ENCODE data around the gene FST.

The FST gene

GRCh38 chr5:53481159-53481886 lies 894 bp downstream of the FST start:
- TF ChIP-seq SIN3A (IDR thresholded peaks at IDR 0.05; ENCODE audit: borderline replicate concordance, insufficient read depth, low read length) (no peak), TAF1 (IDR thresholded peaks at IDR 0.05; ENCODE audit: borderline replicate concordance, insufficient read depth, low read length) (no peak), FOXP2 (optimal IDR thresholded peaks at IDR 0.05; ENCODE audit: borderline replicate concordance, extremely low read depth, extremely low read length, insufficient read depth) (no peak), REST (IDR thresholded peaks at IDR 0.05; ENCODE audit: insufficient read depth in 1 of 2, low read depth in 2 of 2, low read length in 2 of 2) (no peak), POLR2AphosphoS5 (IDR thresholded peaks at IDR 0.05; ENCODE audit: low read depth, low read length) (no peak)

GRCh38 chr5:53481887-53482716 lies 1.7 kb downstream of the FST start:
- TF ChIP-seq SIN3A (IDR thresholded peaks at IDR 0.05; ENCODE audit: borderline replicate concordance, insufficient read depth, low read length) (no peak), FOXP2 (optimal IDR thresholded peaks at IDR 0.05; ENCODE audit: borderline replicate concordance, extremely low read depth, extremely low read length, insufficient read depth) (no peak)

GRCh38 chr5:53482717-53483638 lies 2.5 kb downstream of the FST start:
- TF ChIP-seq REST (IDR thresholded peaks at IDR 0.05; ENCODE audit: insufficient read depth in 1 of 2, low read depth in 2 of 2, low read length in 2 of 2) (no peak), TAF1 (IDR thresholded peaks at IDR 0.05; ENCODE audit: borderline replicate concordance, insufficient read depth, low read length) (no peak), SIN3A (IDR thresholded peaks at IDR 0.05; ENCODE audit: borderline replicate concordance, insufficient read depth, low read length) (no peak), FOXP2 (optimal IDR thresholded peaks at IDR 0.05; ENCODE audit: borderline replicate concordance, extremely low read depth, extremely low read length, insufficient read depth) (no peak), POLR2AphosphoS5 (IDR thresholded peaks at IDR 0.05; ENCODE audit: low read depth, low read length) (no peak)

- TF ChIP-seq REST (IDR thresholded peaks at IDR 0.05; ENCODE audit: insufficient read depth in 1 of 2, low read depth in 2 of 2, low read length in 2 of 2) (no peak), SIN3A (IDR thresholded peaks at IDR 0.05; ENCODE audit: borderline replicate concordance, insufficient read depth, low read length) (no peak), TAF1 (IDR thresholded peaks at IDR 0.05; ENCODE audit: borderline replicate concordance, insufficient read depth, low read length) (no peak), FOXP2 (optimal IDR thresholded peaks at IDR 0.05; ENCODE audit: borderline replicate concordance, extremely low read depth, extremely low read length, insufficient read depth) (no peak), POLR2AphosphoS5 (IDR thresholded peaks at IDR 0.05; ENCODE audit: low read depth, low read length) (no peak)
Measured at GRCh38 chr5:53487436-53487835, 7.0 kb downstream of the FST start.

- no peak for TF ChIP-seq POLR2AphosphoS5 (IDR thresholded peaks at IDR 0.05; ENCODE audit: low read depth, low read length)
- no peak for TF ChIP-seq REST (IDR thresholded peaks at IDR 0.05; ENCODE audit: insufficient read depth in 1 of 2, low read depth in 2 of 2, low read length in 2 of 2)
- no peak for TF ChIP-seq FOXP2 (optimal IDR thresholded peaks at IDR 0.05; ENCODE audit: borderline replicate concordance, extremely low read depth, extremely low read length, insufficient read depth)
- TF ChIP-seq TAF1 (IDR thresholded peaks at IDR 0.05; ENCODE audit: borderline replicate concordance, insufficient read depth, low read length): no peak
- TF ChIP-seq SIN3A (IDR thresholded peaks at IDR 0.05; ENCODE audit: borderline replicate concordance, insufficient read depth, low read length): no peak
Measured at GRCh38 chr5:53488195-53488722, 7.8 kb downstream of the FST start.
